Neural cell (in vitro differentiated cells): ENCODE measurements around the gene UBE2I. TPM values are rescaled to one million over a fixed set of nuclear protein-coding genes. Genes with fewer than 3 reads are reported as not detected.

Source experiments
- H2AFZ ChIP-seq: fragments of 200-600, 300-800 bp; sonication (generic), shearing (Covaris generic); 2 replicates; pipeline ENCODE4 v1.6.0; 2014; ENCODE audit warnings: low read depth, mild to moderate bottlenecking, antibody characterized with exemption, low read length, moderate library complexity
- H3F3A ChIP-seq: fragments of 200-600 bp; shearing (Covaris generic); 2 replicates; pipeline ENCODE4 v1.6.1; 2016; ENCODE audit warnings: mild to moderate bottlenecking, moderate library complexity, mixed read lengths, antibody characterized with exemption, low read length; ENCODE audit not compliant: insufficient read depth, poor library complexity, severe bottlenecking
- H3K27ac ChIP-seq: fragments of 200-600, 300-800 bp; sonication (generic), shearing (Covaris generic); 2 replicates; pipeline ENCODE4 v1.5.1; 2014; ENCODE audit warnings: mild to moderate bottlenecking, low read length, moderate library complexity
- H3K27me3 ChIP-seq: fragments of 300-800, 200-600 bp; sonication (generic), shearing (Covaris generic); 2 replicates; pipeline ENCODE4 v1.6.0; 2014; ENCODE audit warnings: mild to moderate bottlenecking, low read depth, low read length, moderate library complexity; ENCODE audit not compliant: insufficient read depth
- H3K36me3 ChIP-seq: fragments of 300-800, 200-600 bp; sonication (generic), shearing (Covaris generic); 2 replicates; pipeline ENCODE4 v1.5.1; 2014; ENCODE audit warnings: mild to moderate bottlenecking, antibody characterized with exemption, low read length, moderate library complexity; ENCODE audit not compliant: insufficient read depth
- H3K4me2 ChIP-seq: fragments of 300-800, 200-600 bp; sonication (generic), shearing (Covaris generic); 2 replicates; pipeline ENCODE4 v1.6.0; 2014; ENCODE audit warnings: mild to moderate bottlenecking, low read length
- H3K4me3 ChIP-seq: fragments of 300-800, 200-600 bp; sonication (generic), shearing (Covaris generic); 2 replicates; pipeline ENCODE4 v1.5.1; 2014; ENCODE audit warnings: mild to moderate bottlenecking, low read length, moderate library complexity
- H3K79me2 ChIP-seq: fragments of 200-600 bp; shearing (Covaris generic); replicated peaks from 2 replicates; pipeline ENCODE4 v1.6.0; 2014; ENCODE audit warnings: mild to moderate bottlenecking, low read length, moderate library complexity; ENCODE audit not compliant: insufficient read depth
- H3K9ac ChIP-seq: fragments of 300-800, 200-600 bp; sonication (generic), shearing (Covaris generic); 2 replicates; pipeline ENCODE4 v1.6.1; 2016; ENCODE audit warnings: mild to moderate bottlenecking, low read length, mixed read lengths
- H3K9me2 ChIP-seq: fragments of 200-600 bp; shearing (Covaris generic); 2 replicates; pipeline ENCODE4 v1.6.1; 2016; ENCODE audit warnings: mild to moderate bottlenecking, low read length, mixed read lengths; ENCODE audit not compliant: insufficient read depth
- H3K9me3 ChIP-seq: fragments of 200-600, 300-800 bp; sonication (generic), shearing (Covaris generic); 2 replicates; pipeline ENCODE4 v1.6.1; 2016; ENCODE audit warnings: mild to moderate bottlenecking, mixed run types, low read length, moderate library complexity, mixed read lengths
- H4K20me1 ChIP-seq: fragments of 200-600 bp; shearing (Covaris generic); 2 replicates; pipeline ENCODE4 v1.6.1; 2016; ENCODE audit warnings: mild to moderate bottlenecking, mixed run types; ENCODE audit not compliant: insufficient read depth
- CTCF ChIP-seq: fragments of 450-650 bp; IDR thresholded peaks from 2 replicates; pipeline ENCODE4 v1.5.1; 2014; ENCODE audit warnings: antibody characterized with exemption, mild to moderate bottlenecking, moderate library complexity; ENCODE audit not compliant: poor library complexity, severe bottlenecking
- EP300 ChIP-seq: fragments of 450-650 bp; conservative IDR thresholded peaks from 2 replicates; pipeline ENCODE4 v1.6.1; 2014; ENCODE audit warnings: antibody characterized with exemption, mild to moderate bottlenecking, moderate library complexity; ENCODE audit not compliant: poor library complexity, severe bottlenecking
- EZH2 ChIP-seq: fragments of 200-600, 300-800 bp; shearing (Covaris generic), sonication (generic); IDR thresholded peaks from 2 replicates; pipeline ENCODE4 v1.6.1; 2014; ENCODE audit warnings: antibody characterized with exemption, low read length, borderline replicate concordance, mild to moderate bottlenecking; ENCODE audit not compliant: insufficient read depth, poor library complexity, severe bottlenecking
- MXI1 ChIP-seq: fragments of 450-650 bp; conservative IDR thresholded peaks from 2 replicates; pipeline ENCODE4 v1.6.1; 2014; ENCODE audit warnings: antibody characterized with exemption, mild to moderate bottlenecking; ENCODE audit not compliant: poor library complexity, severe bottlenecking
- POLR2AphosphoS5 ChIP-seq: IDR thresholded peaks from 2 replicates; pipeline ENCODE4 v1.6.1; 2012
- RAD21 ChIP-seq: fragments of 450-650 bp; conservative IDR thresholded peaks from 2 replicates; pipeline ENCODE4 v1.6.1; 2014; ENCODE audit warnings: antibody characterized with exemption, mild to moderate bottlenecking, moderate library complexity
- REST ChIP-seq: IDR thresholded peaks from 2 replicates; pipeline ENCODE4 v1.6.1; 2012; ENCODE audit warnings: borderline replicate concordance
- SMC3 ChIP-seq: fragments of 450-650 bp; conservative IDR thresholded peaks from 2 replicates; pipeline ENCODE4 v1.6.1; 2014; ENCODE audit warnings: antibody characterized with exemption, mild to moderate bottlenecking, moderate library complexity; ENCODE audit not compliant: poor library complexity
- TAF1 ChIP-seq: IDR thresholded peaks from 2 replicates; pipeline ENCODE4 v1.6.1; 2012; ENCODE audit warnings: low read depth
- polyA plus RNA-seq: library from polyadenylated mRNA; depleted of rRNA; stranded (reverse); fragments of >200 nt; gene quantifications from 2 replicates; pipeline ENCODE4 v1.2.3, GENCODE V29; 2014

Gene UBE2I
- polyA plus RNA-seq, 1 donor from 2014 or later = 111 TPM

GRCh38 chr16:1345651-1346421 is 36.4 kb downstream of the UBE2I start:
- no peaks in the 10 kb centered on the region for H3K27me3 ChIP-seq
- H3K9me2 ChIP-seq = no peaks in the 10 kb centered on the region
- H4K20me1 ChIP-seq = no peaks in the 10 kb centered on the region
- no peak overlapping the region for H3K4me2 ChIP-seq
- no peaks in the 10 kb centered on the region for H3K9me3 ChIP-seq
- no peak overlapping the region for H3K9ac ChIP-seq
- H2AFZ ChIP-seq = no peak overlapping the region
- no peak overlapping the region for H3K4me3 ChIP-seq
- peaks cover under 1% of the 10 kb centered on the region for H3K79me2 ChIP-seq
- H3F3A ChIP-seq = no peaks in the 10 kb centered on the region
- H3K27ac ChIP-seq = no peak overlapping the region
- H3K36me3 ChIP-seq = no peaks in the 10 kb centered on the region
- TF ChIP-seq POLR2AphosphoS5 (no peak), CTCF (no peak), EP300 (no peak), SMC3 (no peak), EZH2 (no peak), TAF1 (no peak), RAD21 (no peak), REST (no peak), MXI1 (no peak)

- H4K20me1 ChIP-seq = no peaks in the 10 kb centered on the region
- no peaks in the 10 kb centered on the region for H3K9me2 ChIP-seq
- H3K4me3 ChIP-seq = no peak overlapping the region
- TF ChIP-seq SMC3 = no peak
- TF ChIP-seq POLR2AphosphoS5 = no peak
- TF ChIP-seq RAD21 = no peak
- no peak for TF ChIP-seq TAF1
- TF ChIP-seq CTCF = no peak
- no peak for TF ChIP-seq REST
- TF ChIP-seq EP300 = no peak
- TF ChIP-seq MXI1 = no peak
- no peak for TF ChIP-seq EZH2
- H3K4me2 ChIP-seq = no peak overlapping the region
- no peaks in the 10 kb centered on the region for H3K27me3 ChIP-seq
- no peak overlapping the region for H2AFZ ChIP-seq
- no peaks in the 10 kb centered on the region for H3K9me3 ChIP-seq
- no peaks in the 10 kb centered on the region for H3K36me3 ChIP-seq
- no peak overlapping the region for H3K9ac ChIP-seq
- H3K27ac ChIP-seq = no peak overlapping the region
- H3K79me2 ChIP-seq = peaks cover 8% of the 10 kb centered on the region
- H3F3A ChIP-seq = no peaks in the 10 kb centered on the region
These were observed 37.2 kb downstream of the UBE2I start for GRCh38 chr16:1346422-1347285.
